Gastroesophageal sphincter (tissue), 3 donors: ENCODE measurements around the gene TMEM120B.

Source experiments
- EP300 ChIP-seq: sonication (generic); formaldehyde crosslinking; IDR thresholded peaks from one replicate; pipeline ENCODE4 v1.6.1; 2017; ENCODE audit warnings: antibody characterized with exemption, mild to moderate bottlenecking
- POLR2A ChIP-seq, 2 donors: fragments of 450-650 bp; IDR thresholded peaks; one replicate each; pipeline ENCODE4 v1.6.1; 2017; ENCODE audit warnings: antibody characterized with exemption in 2 of 2, mild to moderate bottlenecking in 2 of 2, moderate library complexity in 1 of 2
- POLR2AphosphoS5 ChIP-seq: sonication (generic); formaldehyde crosslinking; IDR thresholded peaks from one replicate; pipeline ENCODE4 v1.6.1; 2017; ENCODE audit warnings: antibody characterized with exemption
- TF ChIP-seq, protein P1 (sequence below), 4 experiments: fragments of 200-600 bp in 2 of 4; fragments of 450-650 bp in 2 of 4; sonication (generic) in 1 of 4; IDR thresholded peaks; one replicate each; pipeline ENCODE4 v1.5.1; 2017 to 2019; ENCODE audit warnings: antibody characterized with exemption in 4 of 4, mild to moderate bottlenecking in 2 of 4, moderate library complexity in 2 of 4

DNA sequence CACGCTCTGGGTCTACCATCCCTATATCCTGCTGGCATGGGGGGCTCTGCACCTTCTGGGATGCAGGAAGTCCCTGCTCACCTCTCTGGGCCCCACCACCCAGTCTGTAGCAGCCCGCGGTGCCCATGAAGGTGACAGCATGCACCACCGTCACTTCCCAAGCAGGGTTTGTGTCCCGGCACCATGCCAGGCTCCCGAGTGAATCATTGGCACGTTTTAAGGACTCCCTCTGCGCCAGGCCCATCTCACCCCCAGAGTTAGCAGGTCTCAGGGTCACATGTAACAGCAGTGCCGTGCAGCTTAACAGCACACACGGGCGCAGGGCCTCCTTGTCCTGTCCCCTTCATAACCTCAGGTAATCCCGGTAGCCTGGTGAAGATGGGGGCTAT is 111.2 kb downstream of the TMEM120B start:
- TF ChIP-seq, protein P1, sequence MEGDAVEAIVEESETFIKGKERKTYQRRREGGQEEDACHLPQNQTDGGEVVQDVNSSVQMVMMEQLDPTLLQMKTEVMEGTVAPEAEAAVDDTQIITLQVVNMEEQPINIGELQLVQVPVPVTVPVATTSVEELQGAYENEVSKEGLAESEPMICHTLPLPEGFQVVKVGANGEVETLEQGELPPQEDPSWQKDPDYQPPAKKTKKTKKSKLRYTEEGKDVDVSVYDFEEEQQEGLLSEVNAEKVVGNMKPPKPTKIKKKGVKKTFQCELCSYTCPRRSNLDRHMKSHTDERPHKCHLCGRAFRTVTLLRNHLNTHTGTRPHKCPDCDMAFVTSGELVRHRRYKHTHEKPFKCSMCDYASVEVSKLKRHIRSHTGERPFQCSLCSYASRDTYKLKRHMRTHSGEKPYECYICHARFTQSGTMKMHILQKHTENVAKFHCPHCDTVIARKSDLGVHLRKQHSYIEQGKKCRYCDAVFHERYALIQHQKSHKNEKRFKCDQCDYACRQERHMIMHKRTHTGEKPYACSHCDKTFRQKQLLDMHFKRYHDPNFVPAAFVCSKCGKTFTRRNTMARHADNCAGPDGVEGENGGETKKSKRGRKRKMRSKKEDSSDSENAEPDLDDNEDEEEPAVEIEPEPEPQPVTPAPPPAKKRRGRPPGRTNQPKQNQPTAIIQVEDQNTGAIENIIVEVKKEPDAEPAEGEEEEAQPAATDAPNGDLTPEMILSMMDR (IDR thresholded peaks at IDR 0.05), result no peak
- TF ChIP-seq POLR2A (IDR thresholded peaks at IDR 0.05) (no peak), EP300 (no peak), POLR2AphosphoS5 (no peak)
